Measurements from ENCODE around the gene CNTNAP2. TPM values are rescaled to one million over a fixed set of nuclear protein-coding genes. Genes with fewer than 3 reads are reported as not detected.

The CNTNAP2 gene
- total RNA-seq, 1 experiment from 2014 or later = 60.0 TPM

DNA sequence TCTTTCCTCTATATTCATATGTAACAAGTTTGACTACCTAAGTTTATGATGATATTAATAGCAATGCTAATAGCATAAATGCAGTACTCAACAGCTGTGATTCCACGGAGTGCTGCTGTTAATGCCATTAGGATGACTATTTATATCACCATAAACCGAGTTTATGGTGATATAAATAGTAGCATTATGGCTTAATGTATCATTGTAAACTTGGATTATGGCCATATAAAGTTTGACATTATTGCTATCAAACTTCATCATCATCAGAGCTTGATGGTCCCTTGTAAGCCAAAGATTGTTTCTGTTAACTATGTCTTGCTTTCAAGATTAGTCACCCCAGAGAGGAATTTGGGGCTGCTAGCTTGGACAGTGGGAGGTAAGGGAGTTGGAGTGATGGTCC is 1861.6 kb downstream of the CNTNAP2 start:
- Histone ChIP-seq H3K27me3 (replicated peaks; ENCODE audit: insufficient read depth, low read depth, low read length, poor library complexity) (no peaks in the 10 kb centered on the region), H3K27ac (ENCODE audit: low read depth, low read length, poor library complexity, severe bottlenecking) (no peak overlapping the region), H3K4me1 (ENCODE audit: insufficient read depth, low read length, poor library complexity, severe bottlenecking) (no peaks in the 10 kb centered on the region), H3K36me3 (ENCODE audit: insufficient read depth, low read length, poor library complexity, severe bottlenecking) (no peaks in the 10 kb centered on the region), H3K4me3 (ENCODE audit: low read depth, low read length, poor library complexity, severe bottlenecking) (no peak overlapping the region), H3K9me3 (ENCODE audit: low read depth, low read length, poor library complexity, severe bottlenecking) (no peaks in the 10 kb centered on the region)
- intact Hi-C loops (cut with micrococcal nuclease; ENCODE audit: unreplicated experiment) = no loop called here
- ChIA-PET POLR2A (ENCODE audit: low non-redundant PET) (no interaction called here), CTCF (no interaction called here)
- no peak for DNase-seq (ENCODE audit: low spot score)
- no TSS peak for BruUV-seq (replicated peaks)
- TF ChIP-seq EZH2 (IDR thresholded peaks at IDR 0.05; ENCODE audit: borderline replicate concordance, low read depth, low read length, poor library complexity, severe bottlenecking) (no peak), CTCF (conservative IDR thresholded peaks at IDR 0.05; ENCODE audit: low read depth, low read length) (no peak)

DNA sequence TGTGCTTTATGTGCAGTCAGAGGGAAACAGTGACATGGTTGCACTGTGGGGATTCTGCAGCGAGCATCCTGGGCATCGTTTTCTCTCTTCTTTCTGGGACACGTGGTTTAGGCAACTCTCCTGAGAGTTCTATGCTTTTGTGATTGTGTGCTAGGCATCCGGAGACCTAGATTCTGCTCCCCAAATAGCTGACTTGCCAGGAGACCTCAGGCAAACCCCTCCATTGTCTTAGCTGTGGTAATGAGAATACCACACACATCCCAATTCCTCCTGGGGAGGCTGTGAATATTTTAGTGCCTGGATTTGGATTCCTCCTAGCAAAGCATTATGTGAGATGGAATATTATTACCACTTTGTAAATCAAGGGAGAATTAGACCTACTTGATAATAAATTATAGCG is 1862.0 kb downstream of the CNTNAP2 start:
- Histone ChIP-seq H3K27me3 (replicated peaks; ENCODE audit: insufficient read depth, low read depth, low read length, poor library complexity) (no peaks in the 10 kb centered on the region), H3K4me1 (ENCODE audit: insufficient read depth, low read length, poor library complexity, severe bottlenecking) (no peaks in the 10 kb centered on the region), H3K27ac (ENCODE audit: low read depth, low read length, poor library complexity, severe bottlenecking) (no peak overlapping the region), H3K36me3 (ENCODE audit: insufficient read depth, low read length, poor library complexity, severe bottlenecking) (no peaks in the 10 kb centered on the region), H3K9me3 (ENCODE audit: low read depth, low read length, poor library complexity, severe bottlenecking) (no peaks in the 10 kb centered on the region), H3K4me3 (ENCODE audit: low read depth, low read length, poor library complexity, severe bottlenecking) (no peak overlapping the region)
- TF ChIP-seq EZH2 (IDR thresholded peaks at IDR 0.05; ENCODE audit: borderline replicate concordance, low read depth, low read length, poor library complexity, severe bottlenecking) (no peak), CTCF (conservative IDR thresholded peaks at IDR 0.05; ENCODE audit: low read depth, low read length) (no peak)
- POLR2A ChIA-PET (ENCODE audit: low non-redundant PET) = no interaction called here
- CTCF ChIA-PET = no interaction called here
- DNase-seq (ENCODE audit: low spot score) = no peak
- BruUV-seq (replicated peaks) = no TSS peak
- intact Hi-C loops (cut with micrococcal nuclease; ENCODE audit: unreplicated experiment) = no loop called here

- Histone ChIP-seq H3K9me3 (ENCODE audit: low read depth, low read length, poor library complexity, severe bottlenecking) (no peaks in the 10 kb centered on the region), H3K36me3 (ENCODE audit: insufficient read depth, low read length, poor library complexity, severe bottlenecking) (no peaks in the 10 kb centered on the region), H3K27me3 (replicated peaks; ENCODE audit: insufficient read depth, low read depth, low read length, poor library complexity) (no peaks in the 10 kb centered on the region), H3K27ac (ENCODE audit: low read depth, low read length, poor library complexity, severe bottlenecking) (no peak overlapping the region), H3K4me1 (ENCODE audit: insufficient read depth, low read length, poor library complexity, severe bottlenecking) (no peaks in the 10 kb centered on the region), H3K4me3 (ENCODE audit: low read depth, low read length, poor library complexity, severe bottlenecking) (no peak overlapping the region)
- no TSS peak for BruUV-seq (replicated peaks)
- DNase-seq (ENCODE audit: low spot score) = no peak
- intact Hi-C loops (cut with micrococcal nuclease; ENCODE audit: unreplicated experiment) = no loop called here
- ChIA-PET CTCF (no interaction called here), POLR2A (ENCODE audit: low non-redundant PET) (no interaction called here)
- TF ChIP-seq EZH2 (IDR thresholded peaks at IDR 0.05; ENCODE audit: borderline replicate concordance, low read depth, low read length, poor library complexity, severe bottlenecking) (no peak), CTCF (conservative IDR thresholded peaks at IDR 0.05; ENCODE audit: low read depth, low read length) (no peak)
Observed at GRCh38 chr7:147980826-147981813, 1864.5 kb downstream of the CNTNAP2 start.
